GM12872 (cell line): ENCODE results near the gene ICAM5.

Experiments
- CTCF ChIP-seq: IDR thresholded peaks from 3 replicates; pipeline ENCODE4 v1.5.1; 2011; ENCODE audit warnings: low read depth, mild to moderate bottlenecking, low read length, moderate library complexity; ENCODE audit not compliant: insufficient read depth

The ICAM5 gene

GRCh38 chr19:10332965-10333757, 43.4 kb downstream of the ICAM5 start, which contains the start of gene RAVER1:
Gene RAVER1, minus strand, starts transcription at chr19:10333529. Its CDS starts 22 bp downstream, at chr19:10333507.
- TF ChIP-seq CTCF: no peak

- no peak for TF ChIP-seq CTCF
Measured at GRCh38 chr19:10333758-10334587, 44.2 kb downstream of the ICAM5 start.

GRCh38 chr19:10334588-10335351, 45.0 kb downstream of the ICAM5 start:
- no peak for TF ChIP-seq CTCF

- TF ChIP-seq CTCF: no peak
Measured at GRCh38 chr19:10335352-10335985, 45.7 kb downstream of the ICAM5 start.

GRCh38 chr19:10338940-10339339, 49.2 kb downstream of the ICAM5 start:
- no peak for TF ChIP-seq CTCF

GRCh38 chr19:10339380-10339960, 49.7 kb downstream of the ICAM5 start, which contains the start of gene ICAM3:
Gene ICAM3, minus strand, starts transcription at chr19:10339624. Its CDS starts 10 bp downstream, at chr19:10339614.
- no peak for TF ChIP-seq CTCF
